ENCODE data around the gene KLHL3.

The KLHL3 gene

DNA sequence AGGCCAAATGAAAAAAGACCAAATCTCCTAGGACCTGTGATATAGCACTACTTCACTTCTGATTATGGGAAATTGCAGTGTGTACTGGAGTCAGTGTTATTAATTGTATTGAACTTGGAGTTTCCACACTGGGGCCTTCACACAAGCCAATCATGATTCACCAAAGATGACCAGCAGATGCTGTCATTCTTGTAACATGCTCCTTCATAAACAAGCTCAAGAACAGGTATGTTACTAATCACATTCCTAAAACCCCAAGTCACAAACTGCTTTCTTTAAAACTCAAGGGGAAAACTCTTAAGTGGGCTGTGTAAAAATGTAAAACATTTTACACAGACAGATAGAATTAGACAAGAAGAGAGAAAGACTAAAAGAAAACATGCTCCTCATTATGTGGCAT is 5.6 kb downstream of the KLHL3 start:
- H3K4me1 ChIP-seq (ENCODE audit: control insufficient read depth, insufficient read depth, low read length) = no peaks in the 10 kb centered on the region
- POLR2A ChIA-PET = no interaction called here
- TF ChIP-seq EGR2 (tag by site-specific recombination; IDR thresholded peaks at IDR 0.05; ENCODE audit: low read depth) (no peak), ZIC2 (tag by site-specific recombination; IDR thresholded peaks at IDR 0.05) (no peak), OSR2 (tag by site-specific recombination; IDR thresholded peaks at IDR 0.05) (no peak), ZNF701 (tag by site-specific recombination; IDR thresholded peaks at IDR 0.05) (no peak)
- TF ChIP-seq, protein P1, sequence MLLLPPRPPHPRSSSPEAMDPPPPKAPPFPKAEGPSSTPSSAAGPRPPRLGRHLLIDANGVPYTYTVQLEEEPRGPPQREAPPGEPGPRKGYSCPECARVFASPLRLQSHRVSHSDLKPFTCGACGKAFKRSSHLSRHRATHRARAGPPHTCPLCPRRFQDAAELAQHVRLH (tag by site-specific recombination; IDR thresholded peaks at IDR 0.05) = no peak
- TF ChIP-seq, protein P2, sequence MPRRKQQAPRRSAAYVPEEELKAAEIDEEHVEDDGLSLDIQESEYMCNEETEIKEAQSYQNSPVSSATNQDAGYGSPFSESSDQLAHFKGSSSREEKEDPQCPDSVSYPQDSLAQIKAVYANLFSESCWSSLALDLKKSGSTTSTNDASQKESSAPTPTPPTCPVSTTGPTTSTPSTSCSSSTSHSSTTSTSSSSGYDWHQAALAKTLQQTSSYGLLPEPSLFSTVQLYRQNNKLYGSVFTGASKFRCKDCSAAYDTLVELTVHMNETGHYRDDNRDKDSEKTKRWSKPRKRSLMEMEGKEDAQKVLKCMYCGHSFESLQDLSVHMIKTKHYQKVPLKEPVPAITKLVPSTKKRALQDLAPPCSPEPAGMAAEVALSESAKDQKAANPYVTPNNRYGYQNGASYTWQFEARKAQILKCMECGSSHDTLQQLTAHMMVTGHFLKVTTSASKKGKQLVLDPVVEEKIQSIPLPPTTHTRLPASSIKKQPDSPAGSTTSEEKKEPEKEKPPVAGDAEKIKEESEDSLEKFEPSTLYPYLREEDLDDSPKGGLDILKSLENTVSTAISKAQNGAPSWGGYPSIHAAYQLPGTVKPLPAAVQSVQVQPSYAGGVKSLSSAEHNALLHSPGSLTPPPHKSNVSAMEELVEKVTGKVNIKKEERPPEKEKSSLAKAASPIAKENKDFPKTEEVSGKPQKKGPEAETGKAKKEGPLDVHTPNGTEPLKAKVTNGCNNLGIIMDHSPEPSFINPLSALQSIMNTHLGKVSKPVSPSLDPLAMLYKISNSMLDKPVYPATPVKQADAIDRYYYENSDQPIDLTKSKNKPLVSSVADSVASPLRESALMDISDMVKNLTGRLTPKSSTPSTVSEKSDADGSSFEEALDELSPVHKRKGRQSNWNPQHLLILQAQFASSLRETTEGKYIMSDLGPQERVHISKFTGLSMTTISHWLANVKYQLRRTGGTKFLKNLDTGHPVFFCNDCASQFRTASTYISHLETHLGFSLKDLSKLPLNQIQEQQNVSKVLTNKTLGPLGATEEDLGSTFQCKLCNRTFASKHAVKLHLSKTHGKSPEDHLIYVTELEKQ (tag by site-specific recombination; IDR thresholded peaks at IDR 0.05; ENCODE audit: borderline replicate concordance) = no peak
- TF ChIP-seq, protein P3, sequence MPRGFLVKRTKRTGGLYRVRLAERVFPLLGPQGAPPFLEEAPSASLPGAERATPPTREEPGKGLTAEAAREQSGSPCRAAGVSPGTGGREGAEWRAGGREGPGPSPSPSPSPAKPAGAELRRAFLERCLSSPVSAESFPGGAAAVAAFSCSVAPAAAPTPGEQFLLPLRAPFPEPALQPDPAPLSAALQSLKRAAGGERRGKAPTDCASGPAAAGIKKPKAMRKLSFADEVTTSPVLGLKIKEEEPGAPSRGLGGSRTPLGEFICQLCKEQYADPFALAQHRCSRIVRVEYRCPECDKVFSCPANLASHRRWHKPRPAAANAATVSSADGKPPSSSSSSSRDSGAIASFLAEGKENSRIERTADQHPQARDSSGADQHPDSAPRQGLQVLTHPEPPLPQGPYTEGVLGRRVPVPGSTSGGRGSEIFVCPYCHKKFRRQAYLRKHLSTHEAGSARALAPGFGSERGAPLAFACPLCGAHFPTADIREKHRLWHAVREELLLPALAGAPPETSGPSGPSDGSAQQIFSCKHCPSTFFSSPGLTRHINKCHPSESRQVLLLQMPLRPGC (tag by site-specific recombination; IDR thresholded peaks at IDR 0.05) = no peak
- no peaks in the 10 kb centered on the region for H3K9me3 ChIP-seq (ENCODE audit: control insufficient read depth, insufficient read depth, low read depth, low read length)
- CTCF ChIA-PET = interaction anchor here (0.7 to 1.4 kb wide), 2 partner anchors 12 to 1864 kb away, joined by 3 to 11 read pairs; no protein-coding TSS in a partner anchor
- no peak overlapping the region for H3K27ac ChIP-seq (ENCODE audit: extremely low read depth, low read depth, low read length)
- no peaks in the 10 kb centered on the region for H3K36me3 ChIP-seq (ENCODE audit: control insufficient read depth in 2 of 2, insufficient read depth in 1 of 2, low read length in 2 of 2)
- H3K4me3 ChIP-seq (ENCODE audit: low read depth, low read length) = no peak overlapping the region

DNA sequence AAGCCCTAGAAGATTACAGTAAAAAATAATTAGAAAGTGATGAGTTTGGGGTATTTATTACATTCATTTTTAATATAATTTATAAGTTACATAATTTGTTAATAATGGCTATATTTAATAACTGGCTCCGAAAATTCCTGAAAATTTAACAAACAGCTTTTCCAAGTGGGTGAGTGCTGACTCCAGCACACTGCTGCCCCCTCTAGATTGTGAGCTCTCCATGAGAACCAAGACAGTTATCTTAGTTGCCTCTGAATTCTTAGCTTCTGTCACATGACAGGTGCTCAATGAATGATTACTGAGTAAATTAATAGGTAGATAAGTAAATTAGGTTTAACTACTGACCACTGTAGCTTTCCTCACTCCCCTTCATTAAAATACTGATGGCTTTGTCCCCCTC is 7.8 kb downstream of the KLHL3 start:
- H3K27ac ChIP-seq (ENCODE audit: extremely low read depth, low read depth, low read length) = no peak overlapping the region
- no peaks in the 10 kb centered on the region for H3K4me1 ChIP-seq (ENCODE audit: control insufficient read depth, insufficient read depth, low read length)
- H3K4me3 ChIP-seq (ENCODE audit: low read depth, low read length) = no peak overlapping the region
- POLR2A ChIA-PET = interaction anchor here (0.5 kb wide), 1 partner anchor 31 kb away, joined by 3 read pairs; no protein-coding TSS in a partner anchor
- H3K9me3 ChIP-seq (ENCODE audit: control insufficient read depth, insufficient read depth, low read depth, low read length) = no peaks in the 10 kb centered on the region
- CTCF ChIA-PET = interaction anchor here (0.9 to 2.6 kb wide), 5 partner anchors 9 to 340 kb away, joined by 3 to 9 read pairs (median 3); no protein-coding TSS in a partner anchor
- H3K36me3 ChIP-seq (ENCODE audit: control insufficient read depth in 2 of 2, insufficient read depth in 1 of 2, low read length in 2 of 2) = no peaks in the 10 kb centered on the region
- TF ChIP-seq GFI1B (tag by site-specific recombination; IDR thresholded peaks at IDR 0.05) (no peak), ZNF138 (tag by site-specific recombination; IDR thresholded peaks at IDR 0.05; ENCODE audit: borderline replicate concordance) (no peak), SP2 (tag by site-specific recombination; IDR thresholded peaks at IDR 0.05) (no peak), ZNF404 (tag by site-specific recombination; IDR thresholded peaks at IDR 0.05) (no peak)
- TF ChIP-seq, protein P4, sequence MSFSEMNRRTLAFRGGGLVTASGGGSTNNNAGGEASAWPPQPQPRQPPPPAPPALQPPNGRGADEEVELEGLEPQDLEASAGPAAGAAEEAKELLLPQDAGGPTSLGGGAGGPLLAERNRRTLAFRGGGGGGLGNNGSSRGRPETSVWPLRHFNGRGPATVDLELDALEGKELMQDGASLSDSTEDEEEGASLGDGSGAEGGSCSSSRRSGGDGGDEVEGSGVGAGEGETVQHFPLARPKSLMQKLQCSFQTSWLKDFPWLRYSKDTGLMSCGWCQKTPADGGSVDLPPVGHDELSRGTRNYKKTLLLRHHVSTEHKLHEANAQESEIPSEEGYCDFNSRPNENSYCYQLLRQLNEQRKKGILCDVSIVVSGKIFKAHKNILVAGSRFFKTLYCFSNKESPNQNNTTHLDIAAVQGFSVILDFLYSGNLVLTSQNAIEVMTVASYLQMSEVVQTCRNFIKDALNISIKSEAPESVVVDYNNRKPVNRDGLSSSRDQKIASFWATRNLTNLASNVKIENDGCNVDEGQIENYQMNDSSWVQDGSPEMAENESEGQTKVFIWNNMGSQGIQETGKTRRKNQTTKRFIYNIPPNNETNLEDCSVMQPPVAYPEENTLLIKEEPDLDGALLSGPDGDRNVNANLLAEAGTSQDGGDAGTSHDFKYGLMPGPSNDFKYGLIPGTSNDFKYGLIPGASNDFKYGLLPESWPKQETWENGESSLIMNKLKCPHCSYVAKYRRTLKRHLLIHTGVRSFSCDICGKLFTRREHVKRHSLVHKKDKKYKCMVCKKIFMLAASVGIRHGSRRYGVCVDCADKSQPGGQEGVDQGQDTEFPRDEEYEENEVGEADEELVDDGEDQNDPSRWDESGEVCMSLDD (tag by site-specific recombination; IDR thresholded peaks at IDR 0.05) = no peak
- TF ChIP-seq, protein P5, sequence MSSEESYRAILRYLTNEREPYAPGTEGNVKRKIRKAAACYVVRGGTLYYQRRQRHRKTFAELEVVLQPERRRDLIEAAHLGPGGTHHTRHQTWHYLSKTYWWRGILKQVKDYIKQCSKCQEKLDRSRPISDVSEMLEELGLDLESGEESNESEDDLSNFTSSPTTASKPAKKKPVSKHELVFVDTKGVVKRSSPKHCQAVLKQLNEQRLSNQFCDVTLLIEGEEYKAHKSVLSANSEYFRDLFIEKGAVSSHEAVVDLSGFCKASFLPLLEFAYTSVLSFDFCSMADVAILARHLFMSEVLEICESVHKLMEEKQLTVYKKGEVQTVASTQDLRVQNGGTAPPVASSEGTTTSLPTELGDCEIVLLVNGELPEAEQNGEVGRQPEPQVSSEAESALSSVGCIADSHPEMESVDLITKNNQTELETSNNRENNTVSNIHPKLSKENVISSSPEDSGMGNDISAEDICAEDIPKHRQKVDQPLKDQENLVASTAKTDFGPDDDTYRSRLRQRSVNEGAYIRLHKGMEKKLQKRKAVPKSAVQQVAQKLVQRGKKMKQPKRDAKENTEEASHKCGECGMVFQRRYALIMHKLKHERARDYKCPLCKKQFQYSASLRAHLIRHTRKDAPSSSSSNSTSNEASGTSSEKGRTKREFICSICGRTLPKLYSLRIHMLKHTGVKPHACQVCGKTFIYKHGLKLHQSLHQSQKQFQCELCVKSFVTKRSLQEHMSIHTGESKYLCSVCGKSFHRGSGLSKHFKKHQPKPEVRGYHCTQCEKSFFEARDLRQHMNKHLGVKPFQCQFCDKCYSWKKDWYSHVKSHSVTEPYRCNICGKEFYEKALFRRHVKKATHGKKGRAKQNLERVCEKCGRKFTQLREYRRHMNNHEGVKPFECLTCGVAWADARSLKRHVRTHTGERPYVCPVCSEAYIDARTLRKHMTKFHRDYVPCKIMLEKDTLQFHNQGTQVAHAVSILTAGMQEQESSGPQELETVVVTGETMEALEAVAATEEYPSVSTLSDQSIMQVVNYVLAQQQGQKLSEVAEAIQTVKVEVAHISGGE (tag by site-specific recombination; conservative IDR thresholded peaks at IDR 0.05; ENCODE audit: low read depth) = no peak
